ENCODE measurements around the gene OR13C4. TPM values are rescaled to one million over a fixed set of nuclear protein-coding genes. Genes with fewer than 3 reads are reported as not detected.

The OR13C4 gene
- total and polyA plus RNA-seq, 8 donors = not detected

GRCh38 chr9:104556830-104557634 is 30.0 kb upstream of the OR13C4 start:
- Histone ChIP-seq H3K4me1 (no peaks in the 10 kb centered on the region), H3K27me3 (peaks cover 0 to 4% (median 0%) of the 10 kb centered on the region in 4 donors), H3K27ac (no peak overlapping the region), H3K36me3 (no peaks in the 10 kb centered on the region), H3K4me3 (no peak overlapping the region), H3K9me3 (no peaks in the 10 kb centered on the region)
- 85 to 92% methylated on average over 8 of the region's 8 CpGs for whole genome bisulfite sequencing, 2 donors
- TF ChIP-seq, protein P1, sequence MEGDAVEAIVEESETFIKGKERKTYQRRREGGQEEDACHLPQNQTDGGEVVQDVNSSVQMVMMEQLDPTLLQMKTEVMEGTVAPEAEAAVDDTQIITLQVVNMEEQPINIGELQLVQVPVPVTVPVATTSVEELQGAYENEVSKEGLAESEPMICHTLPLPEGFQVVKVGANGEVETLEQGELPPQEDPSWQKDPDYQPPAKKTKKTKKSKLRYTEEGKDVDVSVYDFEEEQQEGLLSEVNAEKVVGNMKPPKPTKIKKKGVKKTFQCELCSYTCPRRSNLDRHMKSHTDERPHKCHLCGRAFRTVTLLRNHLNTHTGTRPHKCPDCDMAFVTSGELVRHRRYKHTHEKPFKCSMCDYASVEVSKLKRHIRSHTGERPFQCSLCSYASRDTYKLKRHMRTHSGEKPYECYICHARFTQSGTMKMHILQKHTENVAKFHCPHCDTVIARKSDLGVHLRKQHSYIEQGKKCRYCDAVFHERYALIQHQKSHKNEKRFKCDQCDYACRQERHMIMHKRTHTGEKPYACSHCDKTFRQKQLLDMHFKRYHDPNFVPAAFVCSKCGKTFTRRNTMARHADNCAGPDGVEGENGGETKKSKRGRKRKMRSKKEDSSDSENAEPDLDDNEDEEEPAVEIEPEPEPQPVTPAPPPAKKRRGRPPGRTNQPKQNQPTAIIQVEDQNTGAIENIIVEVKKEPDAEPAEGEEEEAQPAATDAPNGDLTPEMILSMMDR (IDR thresholded peaks at IDR 0.05) = no peak
- intact Hi-C loops (cut with DNase I) = no loop called here
- DNase-seq (no peak), FAIRE-seq (no peak), ATAC-seq (no peak)

DNA sequence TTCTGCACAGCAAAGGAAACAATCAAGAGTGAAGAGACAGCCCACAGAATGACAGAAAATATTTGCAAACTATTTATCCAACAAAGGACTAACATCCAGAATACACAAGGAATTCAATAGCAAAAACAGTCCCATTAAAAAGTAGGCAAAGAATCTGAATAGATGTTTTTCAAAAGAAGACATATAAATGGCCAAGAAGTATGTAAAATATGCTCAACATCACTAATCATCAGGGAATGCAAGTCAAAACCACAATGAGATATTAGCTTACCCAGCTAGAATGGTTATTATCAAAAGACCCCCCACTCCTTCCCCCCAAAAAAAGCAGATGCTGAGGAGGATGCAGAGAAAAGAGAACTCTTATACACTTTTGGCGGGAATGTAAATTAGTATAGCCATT is 28.5 kb upstream of the OR13C4 start:
- no peaks in the 10 kb centered on the region for H3K36me3 ChIP-seq
- FAIRE-seq = no peak
- no peak overlapping the region for H3K4me3 ChIP-seq
- WGBS, 2 donors = 91 to 100% methylated on average over 1 of the region's 1 CpG
- H3K27me3 ChIP-seq = peaks cover 0 to 4% (median 0%) of the 10 kb centered on the region in 4 donors
- intact Hi-C loops (cut with DNase I) = no loop called here
- H3K27ac ChIP-seq = no peak overlapping the region
- H3K4me1 ChIP-seq = no peaks in the 10 kb centered on the region
- no peak for ATAC-seq
- no peak for DNase-seq
- TF ChIP-seq, protein P1 (IDR thresholded peaks at IDR 0.05) = no peak
- H3K9me3 ChIP-seq = no peaks in the 10 kb centered on the region

DNA sequence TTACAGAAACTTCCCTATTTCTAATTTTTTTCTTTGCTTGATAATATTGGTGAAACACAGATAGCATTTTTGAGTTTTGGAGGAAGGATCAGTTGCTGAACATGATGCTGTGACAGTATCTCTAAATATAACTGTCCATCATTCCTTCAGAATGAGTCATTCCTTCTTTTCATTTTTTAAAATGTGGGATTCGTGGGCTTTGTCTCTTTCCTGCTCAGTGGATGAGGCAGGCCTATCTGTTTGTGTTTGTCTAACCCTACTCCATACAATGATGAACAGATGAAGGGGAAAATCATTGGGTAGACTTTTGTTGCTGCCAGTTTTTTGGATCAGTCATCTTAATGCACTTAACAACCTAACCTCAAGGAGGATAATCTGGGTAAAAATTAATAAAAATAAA is 26.3 kb upstream of the OR13C4 start:
- H3K4me1 ChIP-seq = no peaks in the 10 kb centered on the region
- TF ChIP-seq, protein P1 (IDR thresholded peaks at IDR 0.05) = no peak
- peaks cover 0 to 4% (median 0%) of the 10 kb centered on the region in 4 donors for H3K27me3 ChIP-seq
- intact Hi-C loops (cut with DNase I) = no loop called here
- ATAC-seq = no peak
- no peak for DNase-seq
- no peak for FAIRE-seq
- no peak overlapping the region for H3K4me3 ChIP-seq
- no peaks in the 10 kb centered on the region for H3K9me3 ChIP-seq
- no peak overlapping the region for H3K27ac ChIP-seq
- no peaks in the 10 kb centered on the region for H3K36me3 ChIP-seq
- 21 to 27% methylated on average over 1 of the region's 1 CpG for whole genome bisulfite sequencing, 2 donors

GRCh38 chr9:104544644-104545043 is 17.6 kb upstream of the OR13C4 start:
- Histone ChIP-seq H3K4me3 (no peak overlapping the region), H3K27ac (no peak overlapping the region), H3K9me3 (no peaks in the 10 kb centered on the region), H3K27me3 (no peaks in the 10 kb centered on the region), H3K4me1 (no peaks in the 10 kb centered on the region), H3K36me3 (no peaks in the 10 kb centered on the region)
- no peak for FAIRE-seq
- 84 to 91% methylated on average over 4 of the region's 4 CpGs for WGBS, 2 donors
- DNase-seq = no peak
- intact Hi-C loops (cut with DNase I) = no loop called here
- ATAC-seq = no peak
- TF ChIP-seq, protein P1 (IDR thresholded peaks at IDR 0.05) = no peak

GRCh38 chr9:104539275-104539674 is 12.3 kb upstream of the OR13C4 start:
- H3K4me1 ChIP-seq = no peaks in the 10 kb centered on the region
- 59 to 77% methylated on average over 1 of the region's 1 CpG for WGBS, 2 donors
- H3K27me3 ChIP-seq = no peaks in the 10 kb centered on the region
- FAIRE-seq (no peak), DNase-seq (no peak), ATAC-seq (no peak)
- H3K27ac ChIP-seq = no peak overlapping the region
- intact Hi-C loops (cut with DNase I) = no loop called here
- H3K4me3 ChIP-seq = no peak overlapping the region
- no peaks in the 10 kb centered on the region for H3K36me3 ChIP-seq
- TF ChIP-seq, protein P1 (IDR thresholded peaks at IDR 0.05) = no peak
- no peaks in the 10 kb centered on the region for H3K9me3 ChIP-seq
